IMR-90 (cell line): ENCODE data around the gene TLR1. TPM values are rescaled to one million over a fixed set of nuclear protein-coding genes. Genes with fewer than 3 reads are reported as not detected.

Source experiments
- ATAC-seq: fragments of 200-7000 bp; cut with Tn5 transposase; 2 replicates; pipeline ENCODE4 v1.9.1; 2020; ENCODE audit warnings: low read depth, mild to moderate bottlenecking, moderate library complexity
- BruUV-seq: library from RNA; stranded (reverse); fragments of 400-500 nt; replicated peaks from 2 replicates; lab custom pipeline; 2021; lab: Mats Ljungman, UMichigan
- CTCF ChIA-PET: fragments of 300-600 bp; formaldehyde crosslinking; extraction: SDS; loops from one replicate; lab custom pipeline; 2021; ENCODE audit warnings: antibody characterized with exemption; lab: Yijun Ruan, JAX
- POLR2A ChIA-PET: fragments of 300-600 bp; sonication (Branson Sonifier 250); formaldehyde crosslinking; loops from one replicate; lab custom pipeline; 2022; ENCODE audit warnings: antibody characterized with exemption; ENCODE audit not compliant: unreplicated experiment; lab: Charles Lee
- DNase-seq: peaks from one replicate; pipeline ENCODE4 v3.0.0; 2013
- H2AFZ ChIP-seq: replicated peaks from 2 replicates; pipeline ENCODE3; 2013; ENCODE audit warnings: low read length, mild to moderate bottlenecking; ENCODE audit not compliant: poor library complexity
- H2AK5ac ChIP-seq: 2 replicates; pipeline ENCODE4 v1.6.1; 2013; ENCODE audit warnings: low read depth, low read length, inconsistent platforms
- H2AK9ac ChIP-seq: replicated peaks from 2 replicates; pipeline ENCODE3; 2013; ENCODE audit warnings: mild to moderate bottlenecking, low read depth, low read length, moderate library complexity; ENCODE audit not compliant: poor library complexity
- H2BK120ac ChIP-seq: 2 replicates; pipeline ENCODE4 v1.6.1; 2013; ENCODE audit warnings: low read depth, low read length, inconsistent platforms
- H2BK15ac ChIP-seq: 3 replicates; pipeline ENCODE4 v1.6.1; 2013; ENCODE audit warnings: low read depth, low read length, inconsistent platforms
- H2BK20ac ChIP-seq: 2 replicates; pipeline ENCODE4 v1.6.1; 2013; ENCODE audit warnings: low read depth, mild to moderate bottlenecking, inconsistent platforms, low read length, moderate library complexity
- H2BK5ac ChIP-seq: 2 replicates; pipeline ENCODE4 v1.6.1; 2013; ENCODE audit warnings: mild to moderate bottlenecking, low read depth, low read length, inconsistent platforms; ENCODE audit not compliant: poor library complexity, severe bottlenecking
- H3K14ac ChIP-seq: replicated peaks from 2 replicates; pipeline ENCODE4 v1.6.1; 2013; ENCODE audit warnings: low read depth, low read length, inconsistent platforms
- H3K18ac ChIP-seq: 2 replicates; pipeline ENCODE4 v1.6.1; 2013; ENCODE audit warnings: low read depth, low read length, control low read depth
- H3K23ac ChIP-seq: 2 replicates; pipeline ENCODE4 v1.6.1; 2013; ENCODE audit warnings: low read depth, low read length, inconsistent platforms
- H3K27ac ChIP-seq: 2 replicates; pipeline ENCODE4 v1.5.1; 2013; ENCODE audit warnings: mild to moderate bottlenecking, control low read depth, low read length; ENCODE audit not compliant: insufficient read depth
- H3K27me3 ChIP-seq: 2 replicates; pipeline ENCODE4 v1.6.1; 2013; ENCODE audit warnings: low read length; ENCODE audit not compliant: control insufficient read depth, insufficient read depth
- H3K36me3 ChIP-seq: 2 replicates; pipeline ENCODE4 v1.6.1; 2013; ENCODE audit warnings: low read length, mixed read lengths; ENCODE audit not compliant: control insufficient read depth, insufficient read depth
- H3K4ac ChIP-seq: 2 replicates; pipeline ENCODE4 v1.6.1; 2013; ENCODE audit warnings: low read depth, low read length, inconsistent platforms
- H3K4me1 ChIP-seq: 2 replicates; pipeline ENCODE4 v1.6.1; 2013; ENCODE audit warnings: low read length, mixed read lengths; ENCODE audit not compliant: control insufficient read depth, insufficient read depth
- H3K4me2 ChIP-seq: 2 replicates; pipeline ENCODE4 v1.6.1; 2013; ENCODE audit warnings: low read depth, mild to moderate bottlenecking, control low read depth, low read length, moderate library complexity
- H3K4me3 ChIP-seq: 2 replicates; pipeline ENCODE4 v1.5.1; 2013; ENCODE audit warnings: low read depth, mild to moderate bottlenecking, control low read depth, low read length, moderate library complexity; ENCODE audit not compliant: insufficient read depth
- H3K56ac ChIP-seq: 2 replicates; pipeline ENCODE4 v1.6.1; 2013; ENCODE audit warnings: low read length, inconsistent platforms; ENCODE audit not compliant: insufficient read depth; ENCODE audit errors: extremely low read depth
- H3K79me1 ChIP-seq, 2 experiments: 2 replicates each; pipeline ENCODE4 v1.6.1; 2013; ENCODE audit warnings: low read length in 2 of 2, inconsistent platforms in 1 of 2, low read depth in 1 of 2
- H3K9ac ChIP-seq: 2 replicates; pipeline ENCODE4 v1.6.1; 2013; ENCODE audit warnings: low read depth, low read length, control low read depth
- H3K9me1 ChIP-seq: 2 replicates; pipeline ENCODE4 v1.6.1; 2013; ENCODE audit warnings: low read length, inconsistent platforms; ENCODE audit not compliant: insufficient read depth
- H3K9me3 ChIP-seq: 2 replicates; pipeline ENCODE4 v1.6.1; 2013; ENCODE audit warnings: low read length; ENCODE audit not compliant: control insufficient read depth, insufficient read depth
- H4K20me1 ChIP-seq: 2 replicates; pipeline ENCODE4 v1.6.1; 2013; ENCODE audit warnings: low read length, inconsistent platforms; ENCODE audit not compliant: insufficient read depth
- H4K5ac ChIP-seq: 2 replicates; pipeline ENCODE4 v1.6.1; 2013; ENCODE audit warnings: mild to moderate bottlenecking, low read depth, low read length, control low read depth
- H4K8ac ChIP-seq, 2 experiments: 2 replicates each; pipeline ENCODE4 v1.6.1; 2013; ENCODE audit warnings: low read depth in 2 of 2, low read length in 2 of 2, control low read depth in 1 of 2, inconsistent platforms in 1 of 2
- H4K91ac ChIP-seq: 2 replicates; pipeline ENCODE4 v1.6.1; 2013; ENCODE audit warnings: low read depth, low read length, inconsistent platforms; ENCODE audit not compliant: insufficient read depth
- BHLHE40 ChIP-seq: fragments of 150-350 bp; IDR thresholded peaks from 2 replicates; pipeline ENCODE4 v1.6.1; 2016; ENCODE audit warnings: mild to moderate bottlenecking, low read depth, low read length
- CEBPB ChIP-seq: IDR thresholded peaks from 2 replicates; pipeline ENCODE4 v1.6.1; 2012; ENCODE audit warnings: low read depth, low read length, improper control_type of control experiment
- CHD1 ChIP-seq: IDR thresholded peaks from 2 replicates; pipeline ENCODE4 v1.6.1; 2012; ENCODE audit warnings: low read depth, low read length, improper control_type of control experiment
- CTCF ChIP-seq: conservative IDR thresholded peaks from 2 replicates; pipeline ENCODE4 v1.5.1; 2012; ENCODE audit warnings: mild to moderate bottlenecking, low read depth, low read length, improper control_type of control experiment
- ELK1 ChIP-seq: fragments of 150-350 bp; IDR thresholded peaks from 2 replicates; pipeline ENCODE4 v1.6.1; 2016; ENCODE audit warnings: low read depth, mild to moderate bottlenecking, low read length, moderate library complexity, borderline replicate concordance
- FOS ChIP-seq: fragments of 150-350 bp; IDR thresholded peaks from 2 replicates; pipeline ENCODE4 v1.6.1; 2016; ENCODE audit warnings: low read depth, low read length
- MAFK ChIP-seq: IDR thresholded peaks from 2 replicates; pipeline ENCODE4 v1.6.1; 2012; ENCODE audit warnings: low read depth, low read length, improper control_type of control experiment
- MAZ ChIP-seq: IDR thresholded peaks from 2 replicates; pipeline ENCODE4 v1.6.1; 2012; ENCODE audit warnings: low read depth, mild to moderate bottlenecking, low read length, improper control_type of control experiment, moderate library complexity, borderline replicate concordance
- MXI1 ChIP-seq: IDR thresholded peaks from 2 replicates; pipeline ENCODE4 v1.6.1; 2012; ENCODE audit warnings: low read depth, mild to moderate bottlenecking, low read length, moderate library complexity, borderline replicate concordance
- NFE2L2 ChIP-seq: fragments of 150-350 bp; IDR thresholded peaks from 2 replicates; pipeline ENCODE4 v1.6.1; 2016; ENCODE audit warnings: low read depth, mild to moderate bottlenecking, low read length
- POLR2A ChIP-seq: IDR thresholded peaks from 2 replicates; pipeline ENCODE4 v1.6.1; 2012; ENCODE audit warnings: mild to moderate bottlenecking, low read depth, low read length
- RAD21 ChIP-seq: IDR thresholded peaks from 2 replicates; pipeline ENCODE4 v1.6.1; 2012; ENCODE audit warnings: low read length, improper control_type of control experiment
- RCOR1 ChIP-seq: IDR thresholded peaks from 2 replicates; pipeline ENCODE4 v1.6.1; 2012; ENCODE audit warnings: mild to moderate bottlenecking, low read length, improper control_type of control experiment; ENCODE audit not compliant: insufficient replicate concordance
- RFX5 ChIP-seq: IDR thresholded peaks from 2 replicates; pipeline ENCODE4 v1.8.0; 2012; ENCODE audit warnings: low read depth, mild to moderate bottlenecking, low read length, moderate library complexity
- SMC3 ChIP-seq: fragments of 150-350 bp; IDR thresholded peaks from 2 replicates; pipeline ENCODE4 v1.6.1; 2016; ENCODE audit warnings: low read depth, mild to moderate bottlenecking, antibody characterized with exemption, low read length, moderate library complexity
- USF2 ChIP-seq: fragments of 150-350 bp; IDR thresholded peaks from 2 replicates; pipeline ENCODE4 v1.6.1; 2017; ENCODE audit warnings: mild to moderate bottlenecking, antibody characterized with exemption, low read length, low read depth
- WGBS, 2 experiments: methylation state at CpG; one replicate each; pipeline versions ENCODE4 v1.1.5 to v1.1.7; 2013; ENCODE audit warnings: missing lambda C conversion rate in 2 of 2; ENCODE audit not compliant: insufficient read length in 1 of 2; ENCODE audit errors: extremely low coverage in 2 of 2; 5-methylcytosine and 5-hydroxymethylcytosine counted together
- dilution Hi-C: fragments of 300-500 bp; cut with HindIII; formaldehyde crosslinking; loops from one replicate; pipeline ENCODE4 v1.14.3; 2018; ENCODE audit warnings: low sequenced_read_pairs; ENCODE audit not compliant: unreplicated experiment
- in situ Hi-C: fragments of 300-500 bp; cut with MboI; formaldehyde crosslinking; loops from 3 replicates; pipeline ENCODE4 v1.14.3; 2019; ENCODE audit warnings: low sequenced_read_pairs, inconsistent platforms, mixed read lengths
- intact Hi-C: fragments of 100-400 bp; cut with micrococcal nuclease; formaldehyde crosslinking; loops from 2 replicates; pipeline ENCODE4 v1.10.0; 2022
- polyA plus RNA-seq, 3 experiments: library from polyadenylated mRNA; depleted of rRNA; stranded (reverse); fragments of >200 nt; gene quantifications; 2 replicates each; pipeline ENCODE4 v1.2.3, GENCODE V29; 2012; ENCODE audit warnings: low replicate concordance in 1 of 3
- total RNA-seq: library from RNA; depleted of rRNA; stranded (reverse); fragments of >200 nt; gene quantifications from 2 replicates; pipeline ENCODE4 v1.2.3, GENCODE V29; 2012

TLR1 gene
- total and polyA plus RNA-seq, 2 of the 4 experiments (the other 2 are of a cell fraction): 0.24 to 1.1 TPM

- no peak overlapping the region for H3K4me2 ChIP-seq
- H3K23ac ChIP-seq: peak overlapping the region; percentile 79
- H3K18ac ChIP-seq: peak overlapping the region; percentile 95
- H3K36me3 ChIP-seq: no peaks in the 10 kb centered on the region
- peak overlapping the region; percentile 34; the same call in 1 of the 2 replicates for H2AK5ac ChIP-seq
- peak overlapping the region; percentile 60 for H4K5ac ChIP-seq
- intact Hi-C loops: no loop called here
- no peak overlapping the region; the same call in 1 of the 2 replicates for H3K9ac ChIP-seq
- POLR2A ChIA-PET: no interaction called here
- H3K27ac ChIP-seq: peak overlapping the region; percentile 90; the same call in 1 of the 2 replicates
- H2BK15ac ChIP-seq: no peak overlapping the region; the same call in 2 of the 3 replicates
- peaks cover 9% of the 10 kb centered on the region for H3K9me1 ChIP-seq
- ATAC-seq (peak; percentile 22), DNase-seq (no peak)
- H4K8ac ChIP-seq: peak overlapping the region; percentile 50 to 71; a peak in 2 of 4 replicates
- in situ Hi-C loops: no loop called here
- no CpG with 5 or more reads among the region's 1 CpG for WGBS, 2 experiments
- H3K14ac ChIP-seq: peak overlapping the region; percentile 81
- peak overlapping the region; percentile 82 for H2AK9ac ChIP-seq
- peaks cover 10% of the 10 kb centered on the region for H3K9me3 ChIP-seq
- H4K20me1 ChIP-seq: no peaks in the 10 kb centered on the region
- H3K4me1 ChIP-seq: peaks cover 14% of the 10 kb centered on the region; the same call in 1 of the 2 replicates
- peaks cover 0 to 7% of the 10 kb centered on the region in 2 experiments; a peak in 1 of 4 replicates for H3K79me1 ChIP-seq
- H3K4me3 ChIP-seq: no peak overlapping the region
- CTCF ChIA-PET: interaction anchor here (1.6 kb wide), 1 partner anchor 28 kb away, joined by 5 read pairs; no protein-coding TSS in a partner anchor
- peak overlapping the region; percentile 86 for H3K4ac ChIP-seq
- no TSS peak for BruUV-seq
- peak overlapping the region; percentile 84 for H2BK120ac ChIP-seq
- peak overlapping the region; percentile 89 for H4K91ac ChIP-seq
- peak overlapping the region; percentile 85 for H2BK5ac ChIP-seq
- TF ChIP-seq NFE2L2 (no peak), CTCF (no peak), RCOR1 (no peak), CHD1 (no peak), MXI1 (no peak), POLR2A (no peak), CEBPB (no peak), MAFK (no peak), RFX5 (no peak), FOS (no peak), MAZ (no peak), RAD21 (no peak), USF2 (no peak), ELK1 (no peak), BHLHE40 (no peak), SMC3 (no peak)
- H3K27me3 ChIP-seq: no peaks in the 10 kb centered on the region
- peak overlapping the region; percentile 73 for H2BK20ac ChIP-seq
- peak overlapping the region; percentile 71; the same call in 1 of the 2 replicates for H3K56ac ChIP-seq
- dilution Hi-C loops: no loop called here
- no peak overlapping the region for H2AFZ ChIP-seq
Observed at GRCh38 chr4:38832206-38832605, 27.6 kb upstream of the TLR1 start.
